ENCODE measurements around the gene INPP5F.
"Not testable (repeated sequence)": the region's sequence is repeated elsewhere in the genome, so short reads cannot be mapped to it uniquely, and the experiment has no call there.

Gene INPP5F

GRCh38 chr10:119865699-119866240, 139.9 kb downstream of the INPP5F start:
- DNase-seq (ENCODE audit: low read depth): no peak

- no peak for DNase-seq (ENCODE audit: low read depth)
Observed at GRCh38 chr10:119867317-119867716, 141.5 kb downstream of the INPP5F start.

- not testable (repeated sequence) for DNase-seq (ENCODE audit: low read depth)
Observed at GRCh38 chr10:119869398-119869797, 143.5 kb downstream of the INPP5F start.

- peak; percentile 26 for DNase-seq (ENCODE audit: low read depth)
Observed at GRCh38 chr10:119871881-119872609, 146.2 kb downstream of the INPP5F start.

- no peak for DNase-seq (ENCODE audit: low read depth)
Observed at GRCh38 chr10:119872610-119872859, 146.7 kb downstream of the INPP5F start, which contains the start of gene MCMBP. Gene MCMBP (minus strand): TSS chr10:119872843. CDS start chr10:119872584, 259 bp downstream.

- DNase-seq (ENCODE audit: low read depth): peak; percentile 80
Observed at GRCh38 chr10:119872860-119873681, 147.2 kb downstream of the INPP5F start.

- no peak for DNase-seq (ENCODE audit: low read depth)
Observed at GRCh38 chr10:119878524-119878923, 152.7 kb downstream of the INPP5F start.

All from activated gamma-delta T cell treated with anti-CD3 and anti-CD28 coated beads, Interleukin-2, amount 50 U/mL, for 16 hours (primary cell).